Activated CD4-positive, alpha-beta T cell treated with anti-CD3 and anti-CD28 coated beads, Interleukin-10, Interleukin-2, amounts not matched to agents 100 ng/mL and 50 ng/mL, durations not matched to agents 16 hours and 8 hours (primary cell): ENCODE results near the gene NSDHL.

ENCODE experiments used
- DNase-seq: peaks from one replicate; pipeline ENCODE4 v3.0.0-alpha.2; 2020

Gene NSDHL

GRCh38 chrX:152845618-152846240 lies 14.9 kb downstream of the NSDHL start:
- no peak for DNase-seq

DNA sequence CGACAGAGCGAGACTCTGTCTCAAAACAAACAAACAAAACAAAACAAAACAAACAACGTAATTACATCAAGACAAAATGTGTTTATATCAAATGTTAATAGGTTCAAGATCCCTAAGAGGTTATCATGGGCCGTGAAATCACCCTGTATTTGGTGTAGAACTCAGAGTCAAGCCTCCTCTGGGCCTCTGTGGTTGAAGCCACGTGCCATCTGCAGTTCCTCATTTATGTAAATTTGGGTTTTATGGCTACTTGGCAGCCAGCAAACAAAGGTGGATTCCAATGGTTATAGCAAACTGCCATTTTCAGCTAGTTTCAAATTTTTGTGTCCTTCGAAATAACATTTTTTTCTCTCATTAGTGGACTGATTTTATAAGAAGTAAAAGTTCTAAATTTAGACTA lies 16.4 kb downstream of the NSDHL start:
- DNase-seq: no peak

GRCh38 chrX:152850465-152850864 lies 19.6 kb downstream of the NSDHL start:
- no peak for DNase-seq

- DNase-seq: no peak
Observed at GRCh38 chrX:152853986-152854385, 23.1 kb downstream of the NSDHL start.

DNA sequence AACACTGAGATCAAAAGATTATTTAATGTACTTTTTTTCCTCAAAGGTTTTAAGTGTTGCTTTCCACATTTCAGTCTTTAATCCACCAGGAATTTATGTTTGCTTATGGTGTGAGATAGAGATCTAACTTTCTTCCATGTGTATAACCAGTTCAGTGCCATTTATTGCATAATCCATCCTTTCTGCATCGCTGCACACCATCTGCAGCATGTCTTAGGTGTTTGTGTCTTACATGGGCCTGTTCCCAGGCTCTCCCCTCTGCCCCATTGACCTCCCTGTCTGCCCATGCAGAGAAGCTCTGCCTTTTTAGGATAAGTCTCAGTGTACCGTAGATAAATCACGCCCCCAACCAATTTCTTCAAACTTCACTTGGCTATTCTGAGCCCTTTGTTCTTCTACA lies 30.3 kb downstream of the NSDHL start:
- no peak for DNase-seq

DNA sequence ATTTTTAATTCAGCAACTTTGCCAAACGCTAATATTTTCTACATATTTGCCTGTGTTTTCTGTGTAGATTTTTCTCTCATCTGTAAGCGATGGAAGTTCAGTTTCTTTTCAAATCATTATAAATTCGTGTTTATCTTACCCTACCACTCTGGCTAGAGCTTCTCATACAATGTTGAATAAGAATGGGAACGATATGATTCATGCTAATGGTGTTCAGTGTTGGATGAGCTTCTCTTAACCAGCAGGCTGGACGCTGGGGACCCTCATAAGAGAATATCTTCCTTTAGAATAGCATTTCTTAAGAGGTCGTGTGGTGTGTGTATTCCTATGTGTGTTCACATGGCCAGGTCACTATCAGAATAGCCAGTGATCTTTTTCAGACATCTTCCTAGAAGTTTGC lies 31.0 kb downstream of the NSDHL start:
- no peak for DNase-seq

DNA sequence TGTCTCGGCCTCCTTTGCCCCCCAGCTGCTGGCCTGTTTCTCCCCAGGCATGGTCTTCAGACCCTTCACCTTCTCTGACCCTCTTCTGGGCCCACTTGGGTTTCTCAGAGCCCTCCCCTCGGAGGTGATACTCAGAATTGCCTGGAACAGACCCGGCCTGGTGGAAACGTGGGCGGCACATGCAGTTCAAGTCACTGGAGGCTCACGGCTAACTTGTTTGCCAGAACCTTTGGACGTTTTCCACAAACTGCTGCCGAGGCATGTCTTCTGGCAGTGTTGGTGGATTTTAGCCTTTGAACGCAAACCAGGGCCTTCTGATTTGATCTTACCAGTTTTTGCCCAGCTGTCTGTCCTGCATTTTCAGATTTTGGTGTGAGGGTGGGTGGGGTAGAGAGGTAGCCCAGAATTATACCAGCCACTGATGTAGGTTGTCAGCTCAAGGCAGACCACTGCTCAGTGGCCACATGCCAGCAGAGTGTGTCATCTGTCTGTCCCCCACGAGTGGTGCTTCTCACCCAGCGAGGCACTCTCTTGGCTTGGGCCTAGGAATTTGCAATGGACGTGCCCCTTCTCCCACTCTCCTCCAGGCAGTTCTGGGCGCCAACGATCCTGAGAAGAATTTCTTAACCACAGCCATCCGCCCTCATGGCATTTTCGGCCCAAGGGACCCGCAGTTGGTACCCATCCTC lies 34.5 kb downstream of the NSDHL start:
- no peak for DNase-seq

DNA sequence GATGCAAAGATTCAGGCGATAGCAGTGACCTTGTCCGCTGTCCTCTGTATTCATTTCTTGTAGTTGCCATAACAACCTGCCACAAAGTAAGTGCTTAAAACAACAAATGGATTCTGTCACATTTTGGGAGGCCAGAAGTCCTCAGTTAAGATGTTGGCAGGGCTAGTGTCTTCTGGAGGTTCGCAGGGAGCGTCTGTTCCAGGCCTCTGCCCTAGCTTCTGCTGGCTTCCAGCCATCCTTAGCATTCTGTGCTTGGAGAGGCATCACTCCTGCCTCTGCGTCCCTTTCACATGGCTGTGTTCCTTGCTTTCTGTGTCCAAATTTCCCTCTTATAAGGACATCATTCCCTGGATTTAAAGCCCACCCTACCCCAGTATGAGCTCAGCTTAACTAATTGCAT lies 35.5 kb downstream of the NSDHL start:
- DNase-seq: no peak

DNA sequence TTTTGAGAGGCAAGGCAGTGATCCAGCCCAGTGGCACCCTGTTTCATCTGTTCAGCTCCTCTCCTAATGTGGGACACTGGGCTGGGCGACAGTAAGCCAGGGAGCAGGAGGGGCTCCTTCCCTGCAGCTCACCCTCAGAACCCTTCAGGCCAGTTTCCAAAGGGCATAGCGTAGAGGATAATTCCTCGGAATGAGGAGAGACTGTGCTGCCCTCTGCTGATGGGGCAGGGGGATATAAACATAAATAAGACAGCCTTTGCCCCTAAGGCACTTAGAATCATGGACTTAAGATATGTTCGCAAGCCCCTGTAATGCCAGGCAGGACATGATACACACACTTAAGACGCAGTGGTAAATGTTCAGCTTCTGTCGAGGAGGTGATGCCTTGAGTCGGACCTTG lies 39.1 kb downstream of the NSDHL start:
- DNase-seq: no peak

GRCh38 chrX:152871260-152871659 lies 40.4 kb downstream of the NSDHL start:
- DNase-seq: no peak

GRCh38 chrX:152872522-152872921 lies 41.7 kb downstream of the NSDHL start:
- DNase-seq: no peak

GRCh38 chrX:152873361-152873760 lies 42.5 kb downstream of the NSDHL start:
- DNase-seq: no peak

DNA sequence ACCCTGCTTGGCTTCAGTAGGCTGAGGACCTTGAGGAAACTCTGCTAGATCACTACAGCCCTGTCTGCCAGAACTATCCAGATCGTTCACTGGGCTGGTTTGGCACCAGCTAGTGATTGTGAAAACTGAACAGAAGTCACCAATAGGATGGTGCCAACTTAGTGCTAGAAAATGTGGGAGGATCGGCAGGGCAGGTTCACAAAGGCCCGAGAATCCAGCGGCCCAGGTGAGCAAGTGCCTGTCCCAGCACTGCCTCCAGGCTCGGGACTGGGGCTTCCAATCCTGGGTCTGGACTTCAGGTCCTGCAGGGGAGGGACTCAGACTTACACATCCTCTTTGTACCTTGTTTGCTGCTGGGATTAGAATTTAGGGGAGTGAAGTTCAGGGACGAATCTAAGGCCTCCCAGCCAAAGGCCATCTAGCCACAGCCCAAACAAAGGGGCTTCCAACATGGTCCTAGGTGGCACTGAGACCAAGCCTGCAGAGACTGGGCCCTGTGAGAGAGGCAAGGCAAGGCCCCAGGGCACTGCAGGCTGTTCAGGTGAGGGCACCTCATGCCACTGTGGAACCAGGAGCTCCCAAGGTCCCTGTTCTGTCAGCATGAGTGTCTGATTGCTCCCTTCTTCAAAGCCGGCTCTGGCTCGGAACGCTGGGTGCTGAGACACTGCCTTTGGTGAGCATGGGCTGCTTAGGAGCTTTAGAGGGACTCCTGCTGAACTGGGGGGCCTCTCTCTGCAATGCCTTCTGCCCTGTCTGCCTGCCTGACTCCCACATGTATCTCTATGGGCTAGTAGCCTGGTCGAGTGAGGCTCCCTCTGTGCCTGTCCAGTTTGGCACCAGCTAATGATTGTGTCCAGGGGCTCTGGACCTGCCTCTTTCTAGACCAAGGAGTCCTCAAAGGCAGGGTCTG lies 46.3 kb downstream of the NSDHL start:
- DNase-seq: no peak

- DNase-seq: no peak
Observed at GRCh38 chrX:152878976-152879755, 48.3 kb downstream of the NSDHL start.

DNA sequence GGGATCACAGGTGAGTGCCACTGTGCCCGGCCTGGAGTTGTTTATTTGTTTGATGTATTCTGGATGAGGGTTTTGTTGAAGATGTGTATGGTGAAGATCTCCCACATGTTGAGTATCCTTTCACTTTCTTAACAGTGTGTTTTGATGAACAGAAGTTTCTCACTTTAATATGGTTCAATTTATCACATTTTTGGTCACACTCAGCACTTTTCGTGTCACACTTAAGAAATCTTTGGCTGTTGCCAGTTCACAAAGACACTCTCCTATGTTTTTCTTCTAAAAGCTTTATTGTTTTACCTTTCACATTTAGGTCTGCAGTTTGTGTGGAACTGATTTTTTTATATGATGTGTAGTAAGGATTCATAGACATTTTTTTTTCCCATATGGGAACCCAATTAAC lies 50.4 kb downstream of the NSDHL start:
- DNase-seq: no peak

- DNase-seq: no peak
Observed at GRCh38 chrX:152884171-152884570, 53.3 kb downstream of the NSDHL start.

DNA sequence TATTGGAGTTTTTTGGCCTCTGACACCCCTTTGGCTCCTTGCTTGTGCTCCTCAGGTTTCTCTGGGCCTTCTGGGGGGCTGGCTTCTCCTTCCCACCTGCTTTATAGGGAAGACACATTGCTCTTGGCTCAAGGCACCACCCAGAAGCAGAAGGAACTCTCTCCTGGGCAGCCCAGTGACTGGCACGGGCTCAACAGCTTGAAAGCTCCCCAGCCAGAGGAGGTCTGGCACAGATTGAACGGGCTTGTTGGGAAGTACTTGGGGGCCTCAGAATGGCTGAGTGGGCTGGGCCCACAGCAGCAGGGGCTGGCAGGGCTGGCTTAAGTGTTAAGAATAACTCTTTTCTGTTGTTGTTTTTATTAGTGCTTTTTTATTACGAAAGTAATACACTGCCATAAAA lies 55.9 kb downstream of the NSDHL start:
- no peak for DNase-seq

- DNase-seq: no peak
Observed at GRCh38 chrX:152892499-152892898, 61.6 kb downstream of the NSDHL start.

- no peak for DNase-seq
Observed at GRCh38 chrX:152892999-152893891, 62.4 kb downstream of the NSDHL start.

GRCh38 chrX:152893980-152894610 lies 63.2 kb downstream of the NSDHL start:
- DNase-seq: no peak

GRCh38 chrX:152895121-152895520 lies 64.3 kb downstream of the NSDHL start:
- DNase-seq: no peak
